Naive thymus-derived CD8-positive, alpha-beta T cell (primary cell): Measurements from ENCODE around the gene ZDHHC19. TPM values are rescaled to one million over a fixed set of nuclear protein-coding genes. Genes with fewer than 3 reads are reported as not detected.
A peak's percentile ranks its signal among the peaks of the same experiment; 100 is the strongest.
"Not testable (repeated sequence)": the region's sequence is repeated elsewhere in the genome, so short reads cannot be mapped to it uniquely, and the experiment has no call there.

ENCODE experiments used
- ATAC-seq, 2 donors: fragments of 150-1000 bp; cut with Tn5 transposase in 1 of 2; sonication (Bioruptor Pico), chemical (Tn5 transposase) in 1 of 2; 1 replicate in 1 of 2; 2 replicates in 1 of 2; pipeline ENCODE4 v1.10.0; 2021; ENCODE audit warnings: mild to moderate bottlenecking in 2 of 2, moderate library complexity in 2 of 2
- POLR2A ChIA-PET: fragments of 350-600 bp; sonication (Branson Sonifier 250); formaldehyde crosslinking; loops from one replicate; lab custom pipeline; 2021; ENCODE audit warnings: antibody characterized with exemption; lab: Charles Lee
- DNase-seq, 10 donors: peaks; one replicate each; pipeline versions ENCODE4 v3.0.0 to v3.0.0-alpha.2; 2020 to 2022
- H3K27ac Mint-ChIP-seq, 10 donors: one replicate each; pipeline ENCODE4 v1.8.0; 2020 to 2022; ENCODE audit warnings: mild to moderate bottlenecking in 10 of 10, mixed read lengths in 10 of 10, moderate library complexity in 4 of 10, inconsistent platforms in 1 of 10
- H3K27me3 Mint-ChIP-seq, 5 donors: one replicate each; pipeline ENCODE4 v1.8.0; 2021 to 2022; ENCODE audit warnings: mixed read lengths in 5 of 5
- H3K36me3 Mint-ChIP-seq, 3 donors: one replicate each; pipeline ENCODE4 v1.8.0; 2020 to 2022; ENCODE audit warnings: mixed read lengths in 3 of 3, mild to moderate bottlenecking in 2 of 3, inconsistent platforms in 1 of 3
- H3K4me1 Mint-ChIP-seq, 4 donors: one replicate each; pipeline ENCODE4 v1.8.0; 2021 to 2022; ENCODE audit warnings: mixed read lengths in 4 of 4
- H3K4me3 Mint-ChIP-seq, 10 donors: one replicate each; pipeline ENCODE4 v1.8.0; 2020 to 2022; ENCODE audit warnings: mild to moderate bottlenecking in 10 of 10, mixed read lengths in 10 of 10, moderate library complexity in 6 of 10, inconsistent platforms in 1 of 10
- H3K9me3 Mint-ChIP-seq, 9 donors: one replicate each; pipeline ENCODE4 v1.8.0; 2020 to 2022; ENCODE audit warnings: mixed read lengths in 9 of 9, mild to moderate bottlenecking in 3 of 9, inconsistent platforms in 1 of 9, moderate library complexity in 1 of 9
- polyA plus RNA-seq, 3 donors: library from polyadenylated mRNA; unstranded; fragments of 300-500 nt; fragmentation: Illumina TruSeq; gene quantifications; one replicate each; pipeline ENCODE4 v1.2.3, GENCODE V29; 2021
- total RNA-seq, 8 experiments: library from RNA in 2 of 8; stranded (reverse) in 2 of 8; gene quantifications; one replicate each; pipeline ENCODE4 v1.2.3 and lab custom pipeline; 2021 to 2026

The ZDHHC19 gene
- total and polyA plus RNA-seq, 5 experiments from 2014 or later = 0.51 TPM; not detected in 4

DNA sequence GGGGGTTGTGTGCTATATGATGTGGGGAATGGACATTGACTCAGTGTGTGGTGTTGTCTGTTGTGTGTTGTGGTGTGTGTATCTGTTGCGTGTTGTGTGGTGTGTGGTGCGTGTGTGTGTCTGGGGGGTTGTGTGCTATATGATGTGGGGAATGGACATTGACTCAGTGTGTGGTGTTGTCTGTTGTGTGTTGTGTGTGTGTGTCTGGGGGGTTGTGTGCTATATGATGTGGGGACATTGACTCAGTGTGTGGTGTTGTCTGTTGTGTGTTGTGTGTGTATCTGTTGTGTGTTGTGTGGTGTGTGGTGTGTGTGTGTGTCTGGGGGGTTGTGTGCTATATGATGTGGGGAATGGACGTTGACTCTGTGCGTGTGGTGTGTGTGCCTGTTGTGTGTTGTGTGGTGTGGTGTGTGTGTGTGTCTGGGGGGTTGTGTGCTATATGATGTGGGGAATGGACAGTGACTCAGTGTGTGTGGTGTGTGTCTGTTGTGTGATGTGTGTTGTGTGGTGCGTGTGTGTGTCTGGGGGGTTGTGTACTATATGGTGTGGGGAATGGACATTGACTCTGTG, 46.1 kb downstream of the ZDHHC19 start:
- H3K4me3 Mint-ChIP-seq, H3K27ac Mint-ChIP-seq, H3K4me1 Mint-ChIP-seq, POLR2A ChIA-PET, H3K27me3 Mint-ChIP-seq, DNase-seq, ATAC-seq, H3K9me3 Mint-ChIP-seq, H3K36me3 Mint-ChIP-seq: not testable (repeated sequence)

DNA sequence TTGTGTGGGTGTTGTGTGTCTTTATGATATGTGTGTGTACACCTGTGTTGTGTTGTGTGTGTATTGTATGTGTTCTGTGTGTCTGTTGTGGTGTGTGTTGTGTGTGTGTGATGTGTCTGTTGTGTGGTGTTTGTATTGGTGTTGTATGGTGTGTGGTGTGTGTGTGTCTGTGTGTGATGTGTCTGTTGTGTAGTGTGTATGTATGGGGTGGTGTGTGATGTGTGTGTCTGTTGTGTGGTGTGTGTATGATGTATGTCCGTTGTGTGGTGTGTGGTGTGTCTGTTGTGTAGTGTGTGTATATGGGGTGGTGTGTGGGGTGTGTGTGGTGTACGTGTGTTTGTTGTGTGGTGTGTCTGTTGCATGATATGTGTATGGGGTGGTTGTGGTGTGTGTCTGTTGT, 46.6 kb downstream of the ZDHHC19 start:
- no peaks in the 10 kb centered on the region for H3K36me3 Mint-ChIP-seq
- no peak overlapping the region for H3K27ac Mint-ChIP-seq
- H3K4me3 Mint-ChIP-seq = no peak overlapping the region
- POLR2A ChIA-PET = no interaction called here
- ATAC-seq = no peak
- no peaks in the 10 kb centered on the region for H3K9me3 Mint-ChIP-seq
- peaks cover 8 to 12% (median 11%) of the 10 kb centered on the region in 4 donors for H3K4me1 Mint-ChIP-seq
- DNase-seq = no peak
- no peaks in the 10 kb centered on the region for H3K27me3 Mint-ChIP-seq

DNA sequence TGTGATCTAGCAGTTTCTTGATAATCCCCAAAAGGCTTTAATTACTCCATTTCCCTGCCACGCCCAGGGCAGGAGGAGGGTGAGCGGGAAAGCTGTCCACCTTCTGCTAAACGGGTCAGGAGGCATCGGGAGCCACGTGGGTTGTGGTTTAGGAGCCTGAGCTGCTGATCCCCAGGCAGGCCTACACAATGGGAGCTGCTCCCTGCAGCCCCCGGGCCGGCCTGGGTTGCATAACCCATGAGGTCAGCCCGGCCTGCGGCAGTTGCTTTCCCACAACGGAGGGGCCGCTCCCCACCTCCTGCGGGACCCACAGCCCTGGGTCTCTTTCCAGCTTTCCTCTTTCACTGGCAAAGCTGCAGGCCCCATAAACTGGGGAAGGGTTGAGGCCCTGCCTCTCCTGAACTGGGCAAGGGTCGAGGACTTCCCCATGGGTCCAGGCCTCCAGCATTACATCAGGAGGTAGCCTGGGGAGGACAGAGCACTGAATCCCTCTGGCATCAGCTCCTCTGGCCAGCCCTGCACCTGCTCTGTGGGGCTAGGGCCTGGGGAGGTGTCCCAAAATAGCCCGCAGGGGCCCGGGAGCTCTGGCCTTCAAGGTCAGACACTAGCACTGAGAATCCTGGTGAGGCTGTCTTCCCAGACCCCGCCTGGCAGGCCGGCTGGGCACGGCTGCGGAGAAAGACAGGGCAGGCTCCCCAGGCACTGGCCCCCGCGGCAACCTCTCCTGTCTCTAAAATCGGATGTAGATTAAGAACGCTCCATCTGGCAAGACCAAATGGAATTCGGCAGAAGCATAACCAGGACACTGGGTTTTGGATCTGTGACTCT, 47.3 kb downstream of the ZDHHC19 start:
- no peak for ATAC-seq

DNA sequence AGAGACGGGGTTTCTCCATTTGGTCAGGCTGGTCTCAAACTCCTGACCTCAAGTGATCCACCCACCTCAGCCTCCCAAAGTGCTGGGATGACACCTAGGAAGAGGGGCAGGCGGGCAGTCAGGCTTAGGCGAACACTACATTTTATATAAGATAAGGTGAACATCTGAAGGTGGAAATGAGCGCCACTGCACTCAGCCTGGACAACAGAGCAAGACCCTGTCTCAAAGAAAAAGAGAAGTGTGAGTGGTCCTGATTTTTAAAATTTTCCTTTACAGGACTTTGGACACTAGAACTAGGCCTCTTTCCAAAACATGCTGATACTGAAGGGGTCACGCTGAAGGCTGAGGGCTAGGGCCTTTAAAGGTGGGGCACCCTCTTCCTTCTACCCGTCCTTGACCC, 48.0 kb downstream of the ZDHHC19 start:
- Mint-ChIP-seq H3K4me1 (peaks cover 8 to 14% (median 12%) of the 10 kb centered on the region in 4 donors), H3K4me3 (no peak overlapping the region), H3K27me3 (no peaks in the 10 kb centered on the region), H3K27ac (no peak overlapping the region), H3K9me3 (no peaks in the 10 kb centered on the region), H3K36me3 (no peaks in the 10 kb centered on the region)
- DNase-seq (no peak), ATAC-seq (no peak)
- POLR2A ChIA-PET = interaction anchor here (0.6 kb wide), 1 partner anchor 23 kb away, joined by 3 read pairs; no protein-coding TSS in a partner anchor

More for the DNA sequence above, 47.3 kb downstream of the ZDHHC19 start:
- DNase-seq = no peak
- Mint-ChIP-seq H3K27ac (no peak overlapping the region), H3K36me3 (no peaks in the 10 kb centered on the region), H3K9me3 (no peaks in the 10 kb centered on the region), H3K4me3 (no peak overlapping the region), H3K4me1 (peaks cover 8 to 14% (median 12%) of the 10 kb centered on the region in 4 donors), H3K27me3 (no peaks in the 10 kb centered on the region)
- POLR2A ChIA-PET = interaction anchor here (0.6 kb wide), 1 partner anchor 22 kb away, joined by 3 read pairs; no protein-coding TSS in a partner anchor

DNA sequence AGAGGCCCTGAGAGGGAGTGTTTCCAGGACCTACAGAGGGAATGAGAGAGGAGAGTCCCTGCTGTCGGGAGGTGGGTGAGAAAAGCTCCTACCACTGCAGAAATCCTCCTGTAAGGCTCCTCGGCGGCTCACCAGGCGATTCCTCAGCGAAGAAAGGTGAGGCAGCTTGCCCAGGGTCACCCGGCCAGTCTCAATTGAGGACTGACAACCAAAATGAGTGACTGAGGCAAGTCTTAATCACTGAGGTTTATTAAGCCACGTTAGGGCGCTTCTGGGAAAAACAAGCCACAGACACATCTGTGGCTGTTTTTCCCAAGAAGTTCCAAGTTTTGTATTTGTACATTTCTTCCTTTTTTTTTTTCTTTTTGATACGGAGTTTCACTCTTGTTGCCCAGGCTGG, 48.5 kb downstream of the ZDHHC19 start:
- Mint-ChIP-seq H3K27ac (no peak overlapping the region), H3K36me3 (no peaks in the 10 kb centered on the region), H3K9me3 (no peaks in the 10 kb centered on the region), H3K4me3 (no peak overlapping the region), H3K4me1 (peaks cover 8 to 14% (median 12%) of the 10 kb centered on the region in 4 donors), H3K27me3 (no peaks in the 10 kb centered on the region)
- ATAC-seq = no peak
- POLR2A ChIA-PET = no interaction called here
- DNase-seq = no peak

DNA sequence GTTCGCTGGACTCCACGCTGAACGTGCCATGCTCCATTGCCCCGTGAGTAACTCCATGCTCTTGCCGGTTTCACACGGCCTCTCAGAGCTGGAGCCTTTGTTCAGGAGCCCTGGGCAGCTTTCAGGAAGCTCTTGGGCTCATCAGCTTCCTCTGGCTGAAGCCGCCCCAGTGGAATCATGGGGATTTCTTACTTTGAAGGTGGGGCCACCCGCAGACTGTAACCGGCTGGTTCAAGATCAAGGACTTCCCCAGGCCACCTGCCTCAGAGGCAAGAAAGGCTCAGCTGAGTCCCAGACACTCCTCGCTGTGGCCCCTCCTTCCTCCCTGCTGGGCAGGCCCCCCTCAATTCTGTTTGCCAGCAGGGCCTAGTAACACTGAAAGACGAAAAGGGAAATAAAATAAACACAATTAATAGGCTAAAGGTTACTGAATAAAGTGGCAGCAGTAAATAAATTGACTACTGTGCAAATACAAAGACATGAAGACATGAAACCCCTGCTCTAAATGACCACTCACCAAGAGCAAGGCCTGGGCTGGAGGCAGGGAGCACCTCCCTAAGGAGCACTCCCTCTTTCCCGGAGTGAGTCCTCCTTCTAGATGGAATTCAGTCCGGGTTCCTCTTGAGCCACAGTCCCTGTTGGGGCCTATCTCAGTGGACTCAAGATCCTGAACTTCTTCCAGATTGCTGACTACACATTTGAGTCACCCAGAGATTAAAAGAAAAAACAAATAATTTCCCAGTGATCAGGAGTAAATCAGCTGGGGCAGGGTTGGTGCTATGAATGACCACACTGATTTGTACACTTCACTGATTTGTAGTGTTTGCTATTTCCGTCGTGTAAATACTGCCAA, 51.0 kb downstream of the ZDHHC19 start:
- peak; percentile 89 to 99 for ATAC-seq
- peaks cover 8 to 19% (median 12%) of the 10 kb centered on the region in 4 donors for H3K4me1 Mint-ChIP-seq
- no peaks in the 10 kb centered on the region for H3K27me3 Mint-ChIP-seq
- POLR2A ChIA-PET = interaction anchor here (0.6 to 0.8 kb wide), 2 partner anchors 15 to 48 kb away, joined by 3 to 4 read pairs; no protein-coding TSS in a partner anchor
- H3K9me3 Mint-ChIP-seq = no peaks in the 10 kb centered on the region
- H3K36me3 Mint-ChIP-seq = no peaks in the 10 kb centered on the region
- H3K27ac Mint-ChIP-seq = peak overlapping the region in 9 of 10 donors; percentile 22 to 81 (median 67)
- DNase-seq = peak in 7 of 10 donors; percentile 13 to 49 (median 25)
- H3K4me3 Mint-ChIP-seq = peak overlapping the region in 3 of 10 donors; percentile 1 to 22 (median 19)

DNA sequence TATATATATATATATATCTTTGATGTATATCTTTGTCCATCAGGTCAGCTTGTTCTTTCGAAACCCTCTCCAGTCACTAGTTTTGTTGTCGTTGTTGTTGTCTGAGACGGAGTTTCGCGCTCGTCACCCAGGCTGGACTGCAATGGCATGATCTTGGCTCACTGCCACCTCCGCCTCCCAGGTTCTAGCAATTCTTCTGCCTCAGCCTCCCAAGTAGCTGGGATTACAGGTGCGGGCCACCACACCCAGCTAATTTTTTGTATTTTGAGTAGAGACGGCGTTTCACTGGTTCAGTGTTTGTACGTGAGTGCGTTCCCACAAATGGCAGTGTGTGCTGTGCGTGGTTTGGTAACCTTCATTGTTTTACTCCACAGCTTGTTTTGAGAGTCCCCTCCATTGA, 51.7 kb downstream of the ZDHHC19 start:
- no peak for DNase-seq
- Mint-ChIP-seq H3K4me1 (peaks cover 8 to 19% (median 12%) of the 10 kb centered on the region in 4 donors), H3K36me3 (no peaks in the 10 kb centered on the region), H3K27ac (peak overlapping the region in 4 of 10 donors; percentile 43 to 81 (median 64)), H3K4me3 (peak overlapping the region in 1 of 10 donors; percentile 1), H3K9me3 (no peaks in the 10 kb centered on the region), H3K27me3 (no peaks in the 10 kb centered on the region)
- POLR2A ChIA-PET = interaction anchor here (0.6 kb wide), 1 partner anchor 48 kb away, joined by 4 read pairs; no protein-coding TSS in a partner anchor
- no peak for ATAC-seq

DNA sequence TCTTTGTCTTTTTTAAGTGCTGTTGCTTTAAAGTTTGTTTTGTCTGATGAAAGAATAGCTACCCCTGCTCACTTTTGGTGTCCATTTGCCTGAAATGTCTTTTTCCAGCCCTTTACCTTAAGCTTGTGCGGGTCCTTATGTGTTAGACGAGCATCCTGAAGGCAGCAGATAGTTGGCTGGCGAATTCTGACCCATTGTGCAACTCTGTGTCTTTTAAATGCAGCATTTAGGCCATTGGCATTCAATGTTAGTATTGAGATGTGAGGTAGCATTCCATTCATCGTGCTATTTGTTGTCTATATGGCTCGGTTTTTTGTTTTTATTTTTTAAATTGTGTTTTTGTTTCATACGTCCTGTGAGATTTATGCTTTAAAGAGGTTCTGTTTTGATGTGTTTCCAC, 55.0 kb downstream of the ZDHHC19 start:
- Mint-ChIP-seq H3K9me3 (peaks cover 0 to 2% (median 0%) of the 10 kb centered on the region in 9 donors), H3K27ac (no peak overlapping the region), H3K36me3 (no peaks in the 10 kb centered on the region), H3K4me1 (peaks cover 8 to 19% (median 12%) of the 10 kb centered on the region in 4 donors), H3K4me3 (no peak overlapping the region), H3K27me3 (no peaks in the 10 kb centered on the region)
- POLR2A ChIA-PET = no interaction called here
- ATAC-seq (no peak), DNase-seq (no peak)

DNA sequence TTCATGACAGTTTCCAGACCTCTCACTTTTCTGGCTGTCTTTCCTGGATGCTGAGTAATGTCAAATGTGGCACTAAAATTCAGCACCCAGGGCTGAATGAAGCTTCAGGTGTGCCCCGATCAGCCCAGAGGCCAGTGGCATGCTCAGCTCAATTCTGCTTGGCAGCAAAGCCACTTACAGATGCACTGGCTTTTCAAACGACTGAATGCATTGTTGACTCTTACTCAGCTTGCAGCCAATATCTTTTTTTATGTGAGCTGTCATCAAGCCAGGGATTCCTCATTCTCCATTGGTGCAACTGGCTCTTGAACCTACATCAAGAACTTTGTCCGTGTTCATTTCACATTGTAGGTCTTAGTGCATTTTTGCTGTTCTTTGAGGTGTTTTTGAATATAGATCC, 60.7 kb downstream of the ZDHHC19 start:
- Mint-ChIP-seq H3K4me1 (peaks cover 0 to 5% (median 0%) of the 10 kb centered on the region in 4 donors), H3K27me3 (no peaks in the 10 kb centered on the region), H3K36me3 (peaks cover 0 to 12% (median 0%) of the 10 kb centered on the region in 3 donors), H3K4me3 (no peak overlapping the region), H3K27ac (no peak overlapping the region), H3K9me3 (peaks cover 0 to 18% (median 5%) of the 10 kb centered on the region in 9 donors)
- POLR2A ChIA-PET = no interaction called here
- DNase-seq (no peak), ATAC-seq (no peak)

DNA sequence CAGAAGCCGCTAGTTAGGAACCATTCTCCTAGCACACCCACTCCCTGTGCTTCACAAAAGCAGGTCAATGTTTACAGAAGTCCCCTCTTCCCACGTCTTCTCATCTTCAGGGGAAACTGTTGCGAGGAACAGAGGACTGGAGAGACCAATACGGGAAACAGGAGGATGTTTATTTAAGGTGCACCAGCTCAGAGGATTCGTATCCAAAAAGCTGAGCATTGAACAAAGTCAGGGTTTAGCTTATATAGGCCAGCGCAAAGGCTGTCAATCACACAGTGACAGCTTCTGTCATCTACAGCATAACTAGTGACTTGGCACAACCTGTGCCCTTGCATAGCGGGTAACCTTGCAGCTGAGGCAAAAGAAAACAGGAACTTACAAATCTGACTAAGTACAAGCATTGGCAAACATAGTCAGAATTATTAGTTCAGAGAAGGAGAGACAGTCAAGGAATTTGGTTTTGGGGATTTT, 61.3 kb downstream of the ZDHHC19 start:
- POLR2A ChIA-PET = interaction anchor here (0.7 kb wide), 1 partner anchor 27 kb away, joined by 4 read pairs; no protein-coding TSS in a partner anchor
- peaks cover 0 to 12% (median 0%) of the 10 kb centered on the region in 3 donors for H3K36me3 Mint-ChIP-seq
- ATAC-seq (no peak), DNase-seq (no peak)
- H3K27ac Mint-ChIP-seq = no peak overlapping the region
- H3K9me3 Mint-ChIP-seq = peaks cover 0 to 18% (median 5%) of the 10 kb centered on the region in 9 donors
- no peak overlapping the region for H3K4me3 Mint-ChIP-seq
- H3K27me3 Mint-ChIP-seq = no peaks in the 10 kb centered on the region
- H3K4me1 Mint-ChIP-seq = peaks cover 0 to 3% (median 0%) of the 10 kb centered on the region in 4 donors

DNA sequence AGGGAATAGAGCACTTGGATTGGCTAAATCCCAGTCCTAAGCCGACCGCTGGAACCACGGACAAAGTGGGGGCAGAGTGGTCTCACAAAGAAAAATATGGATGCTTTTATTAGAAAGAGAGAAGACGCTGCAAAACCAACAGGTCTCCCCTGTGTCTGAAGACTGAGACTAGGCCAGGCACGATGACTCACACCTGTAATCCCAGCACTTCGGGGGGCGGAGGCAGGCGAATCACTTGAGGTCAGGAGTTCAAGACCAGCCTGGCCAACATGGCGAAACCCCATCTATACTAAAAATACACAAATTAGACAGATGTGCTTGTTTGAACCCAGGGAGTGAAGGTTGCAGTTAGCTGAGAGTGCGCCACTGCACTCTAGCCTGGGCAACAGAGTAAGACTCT, 61.8 kb downstream of the ZDHHC19 start:
- peaks cover 0 to 18% (median 5%) of the 10 kb centered on the region in 9 donors for H3K9me3 Mint-ChIP-seq

More for the DNA sequence above, 61.8 kb downstream of the ZDHHC19 start:
- Mint-ChIP-seq H3K4me1 (peaks cover 0 to 4% (median under 1%) of the 10 kb centered on the region in 4 donors), H3K36me3 (peaks cover 0 to 12% (median 0%) of the 10 kb centered on the region in 3 donors), H3K4me3 (no peak overlapping the region), H3K27ac (peak overlapping the region in 2 of 10 donors; percentile 34 to 40), H3K27me3 (peaks cover 0 to 1% (median 0%) of the 10 kb centered on the region in 5 donors)
- POLR2A ChIA-PET = interaction anchor here (0.7 kb wide), 1 partner anchor 27 kb away, joined by 4 read pairs; no protein-coding TSS in a partner anchor
- DNase-seq (no peak), ATAC-seq (no peak)
